ENCODE measurements around the gene PPM1A.

DNA sequence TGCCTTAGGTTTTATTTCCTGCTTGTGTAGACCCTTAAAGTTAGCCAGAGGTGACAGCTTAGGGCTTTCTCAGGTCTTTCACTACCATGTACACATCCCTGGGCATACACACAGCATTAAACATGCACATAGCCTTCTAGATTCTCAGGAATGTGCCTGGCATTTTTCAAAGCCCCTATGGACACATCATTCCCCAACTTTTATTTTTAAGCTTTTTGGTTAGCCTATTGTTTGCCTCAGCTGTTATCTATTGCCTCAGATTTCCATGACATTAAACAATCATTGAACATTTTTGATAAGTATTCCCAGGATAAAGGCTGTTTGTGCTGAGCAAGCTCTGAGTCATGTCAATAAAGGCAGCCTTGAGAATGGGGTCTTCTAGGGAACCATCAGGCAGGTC, 15.1 kb upstream of the PPM1A start:
- TF ChIP-seq POLR2A (IDR thresholded peaks at IDR 0.05; ENCODE audit: low read length) (no peak), GATA1 (IDR thresholded peaks at IDR 0.05; ENCODE audit: low read depth, low read length) (no peak)
